Stimulated activated CD4-positive, alpha-beta T cell treated with anti-CD3 and anti-CD28 coated beads, Interleukin-12 subunit alpha, Interleukin-12 subunit beta, amount 100 ng/mL, for 4 hours (primary cell): ENCODE data around the gene AMIGO2.
"Not testable (repeated sequence)": the region's sequence is repeated elsewhere in the genome, so short reads cannot be mapped to it uniquely, and the experiment has no call there.

Source experiments
- DNase-seq: peaks from one replicate; pipeline ENCODE4 v3.0.0-alpha.2; 2020

The AMIGO2 gene

GRCh38 chr12:47071241-47071852 is 8.4 kb downstream of the AMIGO2 start:
- no peak for DNase-seq

DNA sequence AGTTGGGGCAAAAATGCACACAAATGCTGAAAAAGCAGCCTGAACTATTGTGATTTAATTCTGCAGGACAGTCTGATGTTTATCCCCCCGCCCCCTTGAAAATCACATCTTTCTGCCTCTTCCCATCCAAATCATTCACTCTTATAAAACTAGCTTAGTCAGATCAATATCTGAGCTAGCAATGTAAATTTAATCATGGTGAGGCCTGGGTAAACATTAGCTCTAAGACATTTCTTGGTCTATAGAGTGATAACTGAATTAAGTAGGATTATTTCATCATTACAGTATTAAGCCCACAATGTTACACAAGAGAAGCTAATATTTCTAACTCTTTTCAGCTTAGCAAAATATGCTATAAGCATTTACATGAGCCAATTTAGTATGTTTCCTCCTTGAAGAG is 9.4 kb downstream of the AMIGO2 start:
- DNase-seq = no peak

DNA sequence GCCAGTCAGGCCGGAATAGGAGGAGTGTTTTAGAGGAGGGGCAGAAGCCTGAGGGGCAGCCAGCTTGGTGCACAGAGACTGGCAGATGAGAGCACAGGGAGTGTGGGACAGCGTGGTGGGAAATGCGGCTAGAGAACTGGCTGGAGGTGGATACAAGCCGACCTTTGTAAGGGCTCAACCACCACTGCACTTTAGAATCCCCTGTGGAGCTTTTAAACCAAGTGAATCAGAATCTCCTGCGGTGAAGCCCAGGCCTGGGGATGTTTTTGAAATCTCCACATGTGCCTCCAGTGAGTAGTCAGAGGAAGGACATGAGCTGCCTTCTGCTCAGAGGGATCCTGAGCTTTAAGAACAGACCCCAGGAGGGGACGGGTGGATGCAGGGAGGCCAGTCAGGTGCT is 11.2 kb downstream of the AMIGO2 start:
- DNase-seq = no peak

DNA sequence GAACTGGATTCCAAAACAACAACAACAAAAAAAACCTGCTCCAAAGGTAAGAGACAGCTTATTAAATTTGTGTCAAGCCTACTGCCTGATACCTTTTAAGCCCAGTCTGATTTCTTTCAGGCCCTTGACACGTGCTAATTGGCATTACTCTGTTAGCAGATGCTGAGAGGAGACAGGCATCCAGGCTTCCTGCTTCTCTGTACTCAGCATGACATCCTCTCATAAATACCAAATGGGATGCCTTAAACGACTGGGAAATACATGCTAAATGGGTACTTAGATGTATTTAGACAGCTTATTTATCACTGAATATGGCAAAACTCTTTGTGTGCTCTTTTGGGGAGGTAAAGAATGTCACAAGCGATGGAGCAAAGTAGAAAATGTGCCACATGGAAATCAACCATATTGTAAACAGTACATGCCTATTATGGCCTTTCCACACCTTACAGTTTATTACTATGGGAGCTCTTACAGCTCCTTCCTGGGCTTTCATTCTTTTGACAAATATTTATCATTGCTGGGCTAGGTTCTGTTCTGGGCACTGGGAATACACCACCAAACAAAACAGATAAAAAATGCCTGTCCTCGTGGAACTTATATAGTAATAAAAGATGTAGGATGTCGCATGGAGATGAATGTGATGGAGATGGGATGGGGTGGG is 11.9 kb downstream of the AMIGO2 start:
- DNase-seq = no peak

DNA sequence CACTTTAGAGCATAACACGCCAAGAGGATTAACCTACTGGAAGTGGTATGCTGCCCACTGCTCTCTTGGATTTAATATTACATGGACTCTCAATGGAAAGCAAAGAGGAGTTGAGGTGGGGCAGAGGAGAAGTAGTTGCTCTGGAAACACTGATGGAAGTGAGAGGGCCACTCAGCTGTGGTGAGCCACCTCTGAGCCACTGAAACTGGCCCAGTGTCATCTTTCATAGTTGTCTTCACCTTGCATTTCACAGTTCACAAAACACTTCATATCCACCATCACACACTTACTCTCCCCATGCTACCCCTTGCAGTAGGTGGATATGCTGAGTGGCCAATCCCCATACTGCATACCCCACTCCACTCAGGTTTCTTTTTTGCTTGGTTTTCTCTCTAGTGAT is 12.6 kb downstream of the AMIGO2 start:
- no peak for DNase-seq

GRCh38 chr12:47066278-47067025 is 13.3 kb downstream of the AMIGO2 start:
- DNase-seq = no peak

- no peak for DNase-seq
Observed at GRCh38 chr12:47065546-47065945, 14.2 kb downstream of the AMIGO2 start.

DNA sequence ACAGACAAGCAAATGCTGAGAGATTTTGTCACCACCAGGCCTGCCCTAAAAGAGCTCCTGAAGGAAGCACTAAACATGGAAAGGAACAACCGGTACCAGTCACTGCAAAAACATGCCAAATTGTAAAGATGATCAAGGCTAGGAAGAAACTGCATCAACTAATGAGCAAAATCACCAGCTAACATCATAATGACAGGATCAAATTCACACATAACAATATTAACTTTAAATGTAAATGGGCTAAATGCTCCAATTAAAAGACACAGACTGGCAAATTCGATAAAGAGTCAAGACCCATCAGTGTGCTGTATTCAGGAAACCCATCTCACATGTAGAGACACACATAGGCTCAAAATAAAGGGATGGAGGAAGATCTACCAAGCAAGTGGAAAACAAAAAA is 21.1 kb downstream of the AMIGO2 start:
- not testable (repeated sequence) for DNase-seq

DNA sequence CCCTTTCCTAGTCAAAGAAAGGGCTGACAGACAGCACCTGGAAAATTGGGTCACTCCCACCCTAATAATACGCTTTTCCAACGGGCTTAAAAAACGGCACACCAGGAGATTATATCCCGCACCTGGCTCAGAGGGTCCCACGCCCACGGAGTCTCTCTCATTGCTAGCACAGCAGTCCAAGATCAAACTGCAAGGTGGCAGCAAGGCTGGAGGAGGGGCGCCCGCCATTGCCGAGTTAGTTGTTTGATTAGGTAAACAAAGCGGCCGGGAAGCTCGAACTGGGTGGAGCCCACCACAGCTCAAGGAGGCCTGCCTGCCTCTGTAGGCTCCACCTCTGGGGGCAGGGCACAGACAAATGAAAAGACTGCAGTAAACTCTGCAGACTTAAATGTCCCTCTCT is 22.8 kb downstream of the AMIGO2 start:
- DNase-seq = not testable (repeated sequence)

DNA sequence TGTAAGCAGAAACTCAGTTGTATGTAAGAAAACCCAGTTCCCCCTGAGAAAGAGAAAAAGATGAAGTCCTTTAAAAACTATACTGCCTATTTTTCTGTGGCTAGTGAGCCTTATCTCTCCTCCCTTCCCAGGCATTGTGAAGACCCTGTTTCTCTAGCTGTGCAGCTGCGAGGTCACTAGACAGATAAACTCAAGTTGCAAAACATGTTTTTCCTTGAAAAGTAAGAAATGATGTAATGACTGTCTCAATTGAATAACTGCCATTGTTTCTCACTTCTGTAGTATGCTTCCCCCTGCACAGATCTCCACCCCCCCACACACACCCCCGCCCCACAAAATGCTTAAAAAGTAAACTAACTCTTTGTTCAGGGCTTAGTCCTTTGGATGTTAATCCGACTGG is 23.9 kb downstream of the AMIGO2 start:
- DNase-seq = not testable (repeated sequence)

DNA sequence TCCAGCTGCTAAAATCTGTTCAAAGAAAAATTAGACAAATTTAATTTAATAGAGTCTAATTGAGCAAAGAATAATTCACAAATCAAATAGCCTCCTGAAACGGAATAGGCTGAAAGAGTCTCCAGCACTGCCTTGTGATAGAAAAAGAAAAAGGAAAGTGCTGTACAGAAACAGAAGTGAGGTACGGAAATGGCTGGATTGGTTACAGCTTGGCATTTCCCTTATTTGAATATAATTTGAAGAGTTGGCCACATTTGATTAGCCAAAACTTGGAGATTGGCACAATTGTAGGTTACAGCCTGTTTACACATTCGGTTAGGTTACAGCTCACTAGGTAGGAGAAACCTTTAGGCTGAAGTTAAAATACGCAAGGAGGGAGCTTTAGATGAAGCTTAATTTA is 25.1 kb downstream of the AMIGO2 start:
- DNase-seq = no peak

DNA sequence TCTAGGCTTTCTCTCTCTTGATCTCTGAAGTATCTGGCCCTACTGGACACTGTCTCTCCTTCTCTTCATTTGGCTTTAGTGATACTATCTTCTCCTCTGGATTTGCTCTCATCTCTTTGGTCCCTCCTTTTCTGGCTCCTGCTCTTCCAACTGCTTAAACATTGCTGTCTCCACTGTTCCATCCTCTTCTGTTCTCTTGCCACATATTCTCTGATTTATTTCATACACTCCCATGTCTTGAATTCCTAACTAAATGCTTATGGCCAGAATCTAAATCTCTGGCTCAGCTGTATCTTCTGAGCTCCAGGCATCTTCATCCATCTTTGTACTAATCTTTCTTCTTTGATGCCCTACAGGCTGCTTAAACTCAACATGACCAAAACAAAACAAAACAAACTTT is 25.8 kb downstream of the AMIGO2 start:
- DNase-seq = no peak

DNA sequence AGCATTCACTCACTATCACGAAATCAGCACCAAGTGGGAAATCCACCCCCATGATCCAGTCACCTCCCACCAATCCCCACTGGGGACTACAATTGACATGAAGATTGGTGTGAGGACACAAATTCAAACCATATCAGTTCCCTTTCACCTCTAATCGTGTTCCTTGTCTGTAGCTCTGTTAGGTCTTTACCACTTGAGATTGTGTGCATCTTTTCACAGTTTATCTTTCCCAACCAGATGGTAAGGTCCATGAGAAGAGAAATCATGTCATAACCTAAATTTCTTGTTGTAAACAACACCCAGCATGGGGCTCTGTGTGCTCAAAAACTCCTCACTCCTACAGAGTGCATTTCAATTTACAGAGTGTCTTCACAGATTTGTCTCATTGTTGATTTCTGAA is 27.5 kb downstream of the AMIGO2 start:
- DNase-seq = no peak

- not testable (repeated sequence) for DNase-seq
Observed at GRCh38 chr12:47051291-47051690, 28.5 kb downstream of the AMIGO2 start.

- DNase-seq = no peak
Observed at GRCh38 chr12:47048541-47048940, 31.2 kb downstream of the AMIGO2 start.

DNA sequence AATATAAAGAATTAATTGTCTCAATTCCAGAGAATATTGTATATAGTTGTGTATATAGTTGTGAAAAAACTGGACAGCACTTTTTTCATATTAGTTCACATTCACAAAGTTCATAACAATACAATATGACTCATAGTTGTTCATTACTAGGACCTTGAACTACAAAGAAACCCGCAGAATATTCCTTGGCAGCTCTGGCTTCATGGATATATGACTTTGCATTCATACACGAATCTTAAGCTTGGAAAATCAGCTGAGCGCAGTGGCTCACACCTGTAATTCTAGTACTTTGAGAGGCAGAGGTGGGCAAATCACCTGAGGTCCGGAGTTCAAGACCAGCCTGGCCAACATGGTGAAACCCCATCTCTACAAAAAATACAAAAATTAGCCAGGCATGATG is 38.4 kb downstream of the AMIGO2 start:
- no peak for DNase-seq

DNA sequence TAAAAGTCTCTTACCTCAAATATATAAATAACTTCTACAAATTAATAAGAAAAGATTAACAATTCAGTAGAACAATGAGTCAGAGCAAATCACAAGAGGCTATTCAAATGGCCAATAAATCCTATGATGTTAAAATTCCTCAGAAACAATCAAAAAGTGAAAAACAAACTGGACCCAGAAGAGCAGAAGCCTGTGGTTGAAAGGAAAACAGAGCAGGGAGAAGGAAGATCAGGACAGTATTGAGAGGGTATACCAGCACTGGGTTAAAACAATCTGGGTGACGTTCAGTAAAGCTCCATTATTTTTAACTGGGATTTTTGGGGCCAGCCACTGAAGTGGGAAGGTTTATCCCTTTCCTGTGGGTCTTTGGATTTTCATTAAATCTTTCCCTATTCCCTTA is 40.0 kb downstream of the AMIGO2 start:
- DNase-seq = no peak

DNA sequence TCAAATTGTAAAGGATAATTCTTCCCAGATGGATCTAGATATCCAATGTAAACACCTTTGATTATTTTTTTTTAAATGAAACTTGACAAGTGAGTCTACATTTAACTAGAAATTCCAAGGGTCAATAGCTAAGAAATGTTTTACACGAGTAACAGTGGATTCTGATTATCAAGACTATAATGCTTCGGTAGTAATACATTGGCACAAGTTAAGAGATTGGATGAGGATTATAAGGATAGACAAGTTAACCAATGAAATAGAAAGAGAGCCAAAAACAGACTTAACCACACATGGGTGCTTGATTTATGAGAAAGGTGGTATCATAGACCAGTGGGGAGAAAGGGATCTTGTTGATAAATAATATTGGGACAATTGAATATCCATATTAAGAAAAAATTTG is 40.7 kb downstream of the AMIGO2 start:
- no peak for DNase-seq

DNA sequence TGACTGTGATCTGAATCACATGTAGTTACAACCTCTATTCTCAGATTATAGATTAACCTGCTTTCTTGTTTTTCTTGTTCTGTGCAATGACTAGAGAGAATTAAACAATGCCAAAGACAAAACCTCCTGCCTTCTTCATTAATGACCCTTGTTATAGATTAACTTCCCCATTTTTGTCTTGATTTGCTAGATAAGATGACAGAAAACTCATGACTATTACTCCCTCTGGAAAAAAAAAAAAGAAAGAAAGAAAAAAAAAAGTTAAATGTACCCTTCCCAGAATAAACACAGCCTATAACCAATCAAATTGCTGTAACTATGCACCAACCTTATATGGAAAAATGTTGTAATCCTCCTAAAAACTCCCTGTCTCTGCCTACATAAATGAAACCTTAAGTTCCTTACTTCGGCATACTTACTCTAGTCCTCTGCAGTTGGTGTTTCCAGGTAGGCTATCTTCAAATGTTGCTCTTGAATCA is 41.5 kb downstream of the AMIGO2 start:
- no peak for DNase-seq

DNA sequence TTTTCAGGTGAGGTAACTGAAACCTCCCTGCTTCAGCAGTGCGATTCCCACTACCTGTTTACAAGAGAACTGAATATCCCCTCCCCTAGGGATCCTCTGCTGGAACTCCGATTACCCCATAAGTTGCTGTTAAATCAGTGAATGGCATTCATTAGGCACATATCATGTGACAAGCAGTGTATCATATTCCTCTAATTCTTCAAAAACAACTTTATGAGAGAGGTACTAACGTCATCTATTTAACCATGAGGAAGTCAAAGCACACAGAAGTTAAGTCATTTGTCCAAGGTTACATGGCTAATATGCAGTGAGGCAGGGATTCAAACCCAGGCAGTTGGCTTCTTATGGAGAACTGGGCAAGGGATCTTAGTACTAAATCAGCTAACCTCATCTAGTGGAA is 44.3 kb downstream of the AMIGO2 start:
- DNase-seq = no peak

DNA sequence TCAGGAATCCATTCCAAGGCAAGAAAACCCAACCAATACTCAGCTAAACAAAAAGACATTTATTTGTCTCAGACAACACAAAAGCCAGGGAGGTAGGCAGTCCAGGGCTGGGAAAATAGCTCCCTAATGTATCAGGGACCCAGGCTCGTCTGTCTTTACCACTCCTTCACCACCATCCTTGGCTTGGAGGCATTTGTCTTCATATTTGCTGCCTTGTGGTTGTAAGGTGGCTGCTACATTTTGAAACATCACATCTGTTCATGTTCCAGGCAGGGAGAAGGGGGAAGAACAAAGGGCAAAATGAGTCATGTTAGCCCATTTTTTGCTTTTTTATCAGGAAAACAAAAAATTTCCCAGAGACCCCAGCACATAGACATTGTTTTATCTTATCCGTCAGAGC is 45.1 kb downstream of the AMIGO2 start:
- DNase-seq = no peak

GRCh38 chr12:47033789-47034555 is 45.8 kb downstream of the AMIGO2 start:
- no peak for DNase-seq

GRCh38 chr12:47033081-47033480 is 46.7 kb downstream of the AMIGO2 start:
- DNase-seq = no peak
